Measurements from ENCODE around the gene TRIM24. TPM values are rescaled to one million over a fixed set of nuclear protein-coding genes. Genes with fewer than 3 reads are reported as not detected.
"Not testable (repeated sequence)": the region's sequence is repeated elsewhere in the genome, so short reads cannot be mapped to it uniquely, and the experiment has no call there.

Gene TRIM24
- total RNA-seq, 1 donor from 2014 or later: 17.3 TPM

DNA sequence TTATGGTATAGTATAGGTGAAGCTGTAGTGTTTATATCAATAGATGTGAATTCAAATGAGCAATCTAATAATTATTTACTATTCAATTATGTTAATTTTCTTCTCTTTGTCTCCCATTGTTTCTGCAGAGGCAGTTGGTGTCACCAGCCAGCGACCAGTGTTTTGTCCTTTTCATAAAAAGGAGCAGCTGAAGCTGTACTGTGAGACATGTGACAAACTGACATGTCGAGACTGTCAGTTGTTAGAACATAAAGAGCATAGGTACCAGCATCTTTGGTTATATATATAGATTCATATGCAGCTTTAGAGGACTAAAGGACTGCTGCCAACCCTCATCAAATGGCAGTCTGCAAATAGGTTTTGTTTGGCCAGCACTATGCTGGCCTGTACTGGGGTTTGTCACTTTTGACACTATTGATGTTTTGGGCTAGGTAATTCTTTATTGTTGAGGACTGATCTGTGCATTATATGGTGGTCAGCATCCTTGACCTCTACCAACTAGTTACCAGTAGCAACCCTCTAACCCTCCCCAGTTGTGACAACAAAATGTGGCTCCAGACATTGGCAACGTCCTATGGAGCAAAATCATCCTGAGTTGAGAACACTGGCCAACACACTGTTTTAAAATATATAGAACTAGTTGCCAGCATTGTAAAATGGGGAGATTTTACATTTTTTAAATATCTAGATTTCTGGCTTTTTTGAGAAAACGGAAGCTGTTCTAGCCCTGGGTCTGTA, 59.2 kb downstream of the TRIM24 start:
- peaks cover 8% of the 10 kb centered on the region for H3K9me3 Mint-ChIP-seq
- no peaks in the 10 kb centered on the region for H3K27me3 Mint-ChIP-seq
- H3K4me3 Mint-ChIP-seq: no peak overlapping the region
- DNase-seq: no peak
- no peaks in the 10 kb centered on the region for H3K4me1 Mint-ChIP-seq
- intact Hi-C loops (cut with micrococcal nuclease): no loop called here
- peaks cover 55% of the 10 kb centered on the region for H3K36me3 Mint-ChIP-seq (ENCODE audit: low read depth)
- no peak overlapping the region for H3K27ac Mint-ChIP-seq

DNA sequence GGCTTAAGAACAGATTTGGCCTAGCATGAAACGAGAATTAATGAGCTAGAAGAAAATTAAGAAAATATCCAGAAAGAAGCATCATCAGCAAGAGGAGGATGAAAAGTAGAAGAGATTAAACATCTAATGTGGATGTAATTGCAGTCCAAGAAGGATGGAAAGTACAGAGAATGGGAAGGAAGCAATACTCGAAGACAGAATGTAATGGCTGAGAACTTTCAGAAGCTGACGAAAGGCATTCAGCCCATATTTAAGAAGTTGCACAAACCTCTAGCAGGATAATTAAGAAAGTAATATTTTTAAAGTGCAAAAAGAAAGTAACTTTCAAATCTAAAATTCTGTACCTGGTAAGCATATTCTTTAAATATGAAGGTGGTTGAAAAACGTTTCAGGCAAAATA, 60.7 kb downstream of the TRIM24 start:
- no peak for DNase-seq
- Mint-ChIP-seq H3K27me3 (no peaks in the 10 kb centered on the region), H3K4me1 (no peaks in the 10 kb centered on the region), H3K4me3 (no peak overlapping the region), H3K27ac (no peak overlapping the region), H3K9me3 (peaks cover 10% of the 10 kb centered on the region), H3K36me3 (ENCODE audit: low read depth) (peaks cover 56% of the 10 kb centered on the region)
- intact Hi-C loops (cut with micrococcal nuclease): no loop called here

DNA sequence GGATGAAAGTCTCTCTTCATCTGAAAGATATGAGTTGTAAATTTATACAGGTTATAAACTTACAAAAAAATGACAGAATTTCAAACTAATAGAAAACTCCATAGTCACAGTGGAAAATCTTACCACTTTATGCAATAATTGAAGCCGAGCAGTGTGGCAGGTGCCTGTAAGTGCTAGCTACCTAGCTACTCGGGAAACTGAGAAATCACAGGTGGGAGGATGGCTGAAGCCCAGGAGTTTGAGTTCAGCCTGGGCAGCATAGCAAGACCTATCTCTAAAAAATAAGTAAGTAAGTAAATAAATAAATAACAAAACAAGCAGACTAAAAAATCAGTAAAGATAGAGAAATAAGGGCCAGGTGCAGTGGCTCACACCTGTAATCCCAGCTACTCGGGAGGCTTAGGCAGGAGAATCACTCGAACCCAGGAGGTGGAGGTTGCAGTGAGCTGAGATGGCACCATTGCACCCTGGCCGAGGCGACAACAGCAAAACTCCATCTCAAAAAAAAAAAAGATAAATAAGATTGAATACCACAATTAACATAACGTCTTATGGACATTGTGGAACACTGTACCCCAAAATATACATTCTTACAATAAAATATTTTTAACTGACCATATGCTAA, 61.9 kb downstream of the TRIM24 start:
- peaks cover 59% of the 10 kb centered on the region for H3K36me3 Mint-ChIP-seq (ENCODE audit: low read depth)

DNA sequence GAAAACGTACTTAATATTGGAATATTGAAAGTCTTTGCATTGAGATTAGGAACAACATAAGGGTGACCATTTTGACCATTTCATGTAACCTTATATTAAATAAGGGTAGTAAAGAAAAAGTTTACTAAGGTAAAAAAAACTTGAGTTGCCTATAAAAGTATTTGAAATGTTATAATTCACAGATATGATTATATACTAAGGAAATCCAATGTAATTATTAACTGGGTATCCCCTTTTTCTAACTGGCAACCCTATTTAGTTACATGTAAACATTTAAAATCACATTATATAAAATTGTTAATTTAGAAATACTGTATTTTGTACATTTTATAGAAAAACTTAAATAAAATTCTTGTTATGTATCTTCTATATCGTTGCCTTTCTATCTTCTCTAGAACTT, 64.2 kb downstream of the TRIM24 start:
- Mint-ChIP-seq H3K27ac (no peak overlapping the region), H3K27me3 (no peaks in the 10 kb centered on the region), H3K36me3 (ENCODE audit: low read depth) (peaks cover 62% of the 10 kb centered on the region), H3K4me3 (no peak overlapping the region), H3K4me1 (no peaks in the 10 kb centered on the region), H3K9me3 (peaks cover 25% of the 10 kb centered on the region)
- intact Hi-C loops (cut with micrococcal nuclease): no loop called here
- no peak for DNase-seq

More for the DNA sequence above, 61.9 kb downstream of the TRIM24 start:
- Mint-ChIP-seq H3K4me1 (no peaks in the 10 kb centered on the region), H3K27ac (no peak overlapping the region), H3K27me3 (no peaks in the 10 kb centered on the region), H3K9me3 (peaks cover 17% of the 10 kb centered on the region), H3K4me3 (no peak overlapping the region)
- no peak for DNase-seq
- intact Hi-C loops (cut with micrococcal nuclease): no loop called here

DNA sequence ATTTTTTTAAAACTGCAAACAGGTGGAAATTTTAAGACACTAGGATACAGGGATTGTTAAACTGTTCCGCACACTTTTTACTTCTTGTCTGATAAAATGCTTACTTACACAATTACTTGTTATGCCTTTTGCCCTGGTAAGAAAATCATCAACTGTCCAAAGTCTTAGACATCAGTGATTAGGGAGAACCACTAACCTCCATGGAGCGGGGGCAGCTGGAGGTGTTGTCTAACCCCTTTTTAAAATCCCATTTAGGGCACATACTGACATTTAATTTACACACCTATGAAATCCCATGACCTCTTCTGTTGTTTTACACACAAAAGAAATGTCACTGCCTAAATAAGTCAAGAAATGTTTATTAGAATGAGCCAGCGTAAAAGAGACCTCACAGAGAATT, 65.7 kb downstream of the TRIM24 start:
- Mint-ChIP-seq H3K27me3 (no peaks in the 10 kb centered on the region), H3K27ac (no peak overlapping the region), H3K4me1 (no peaks in the 10 kb centered on the region), H3K36me3 (ENCODE audit: low read depth) (peaks cover 58% of the 10 kb centered on the region), H3K4me3 (no peak overlapping the region), H3K9me3 (peaks cover 25% of the 10 kb centered on the region)
- no peak for DNase-seq
- intact Hi-C loops (cut with micrococcal nuclease): no loop called here

DNA sequence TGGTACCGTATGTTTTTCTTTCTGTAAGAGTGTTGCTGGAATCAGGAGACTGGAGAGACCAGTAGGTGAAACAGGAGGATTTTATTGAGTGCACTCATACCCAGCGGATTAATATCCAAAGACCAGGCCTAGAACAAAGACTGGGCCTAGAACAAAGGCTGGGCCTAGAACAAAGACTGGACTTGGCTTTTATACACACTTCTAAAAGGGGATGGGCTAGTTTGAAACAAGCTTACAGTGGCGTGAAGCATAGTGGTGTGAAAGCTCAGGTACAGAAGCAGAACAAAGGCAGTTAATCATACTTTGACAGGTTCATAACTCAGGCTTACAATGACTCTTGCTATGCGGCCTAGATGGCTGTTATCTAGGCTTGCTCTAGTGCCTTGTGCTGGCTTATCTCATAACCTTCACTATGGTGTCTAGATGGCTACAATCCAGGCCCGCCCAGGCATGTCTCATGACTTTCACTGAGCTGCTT, 67.7 kb downstream of the TRIM24 start:
- intact Hi-C loops (cut with micrococcal nuclease): no loop called here
- Mint-ChIP-seq H3K27me3 (no peaks in the 10 kb centered on the region), H3K9me3 (peaks cover 28% of the 10 kb centered on the region), H3K27ac (no peak overlapping the region), H3K4me1 (no peaks in the 10 kb centered on the region), H3K4me3 (no peak overlapping the region), H3K36me3 (ENCODE audit: low read depth) (peaks cover 67% of the 10 kb centered on the region)
- no peak for DNase-seq

DNA sequence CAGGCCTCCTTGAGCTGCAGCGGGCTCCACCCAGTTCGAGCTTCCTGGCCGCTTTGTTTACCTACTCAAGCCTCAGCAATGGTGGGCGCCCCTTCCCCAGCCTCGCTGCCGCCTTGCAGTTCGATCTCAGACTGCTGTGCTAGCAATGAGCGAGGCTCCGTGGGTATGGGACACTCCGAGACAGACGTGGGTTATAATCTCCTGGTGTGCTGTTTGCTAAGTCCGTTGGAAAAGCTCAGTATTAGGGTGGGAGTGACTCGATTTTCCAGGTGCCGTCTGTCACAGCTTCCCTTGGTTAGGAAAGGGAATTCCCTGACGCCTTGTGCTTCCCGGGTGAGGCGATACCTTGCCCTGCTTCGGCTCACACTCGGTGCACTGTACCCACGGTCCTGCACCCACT, 76.8 kb downstream of the TRIM24 start:
- intact Hi-C loops (cut with micrococcal nuclease); H3K4me1 Mint-ChIP-seq; DNase-seq; H3K4me3 Mint-ChIP-seq; H3K9me3 Mint-ChIP-seq; H3K27ac Mint-ChIP-seq; H3K27me3 Mint-ChIP-seq: not testable (repeated sequence)
- H3K36me3 Mint-ChIP-seq (ENCODE audit: low read depth): peaks cover 60% of the 10 kb centered on the region

DNA sequence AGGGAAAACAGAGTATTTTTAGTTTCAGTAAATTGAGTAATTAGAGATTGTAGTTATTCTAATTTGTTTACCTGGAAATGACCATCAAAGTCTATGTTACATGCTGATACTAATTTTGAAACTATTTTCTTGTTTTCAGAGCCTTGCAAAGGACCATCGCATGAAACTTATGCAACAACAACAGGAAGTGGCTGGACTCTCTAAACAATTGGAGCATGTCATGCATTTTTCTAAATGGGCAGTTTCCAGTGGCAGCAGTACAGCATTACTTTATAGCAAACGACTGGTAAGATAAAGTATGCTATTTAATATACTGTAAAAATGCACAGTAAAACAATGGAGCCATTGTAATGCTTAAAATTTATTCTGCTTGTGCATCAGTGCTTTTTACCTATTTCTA, 78.5 kb downstream of the TRIM24 start:
- no peaks in the 10 kb centered on the region for H3K27me3 Mint-ChIP-seq
- H3K27ac Mint-ChIP-seq: no peak overlapping the region
- H3K9me3 Mint-ChIP-seq: peaks cover 10% of the 10 kb centered on the region
- H3K4me3 Mint-ChIP-seq: no peak overlapping the region
- intact Hi-C loops (cut with micrococcal nuclease): no loop called here
- no peak for DNase-seq
- H3K4me1 Mint-ChIP-seq: peaks cover 5% of the 10 kb centered on the region
- peaks cover 56% of the 10 kb centered on the region for H3K36me3 Mint-ChIP-seq (ENCODE audit: low read depth)

DNA sequence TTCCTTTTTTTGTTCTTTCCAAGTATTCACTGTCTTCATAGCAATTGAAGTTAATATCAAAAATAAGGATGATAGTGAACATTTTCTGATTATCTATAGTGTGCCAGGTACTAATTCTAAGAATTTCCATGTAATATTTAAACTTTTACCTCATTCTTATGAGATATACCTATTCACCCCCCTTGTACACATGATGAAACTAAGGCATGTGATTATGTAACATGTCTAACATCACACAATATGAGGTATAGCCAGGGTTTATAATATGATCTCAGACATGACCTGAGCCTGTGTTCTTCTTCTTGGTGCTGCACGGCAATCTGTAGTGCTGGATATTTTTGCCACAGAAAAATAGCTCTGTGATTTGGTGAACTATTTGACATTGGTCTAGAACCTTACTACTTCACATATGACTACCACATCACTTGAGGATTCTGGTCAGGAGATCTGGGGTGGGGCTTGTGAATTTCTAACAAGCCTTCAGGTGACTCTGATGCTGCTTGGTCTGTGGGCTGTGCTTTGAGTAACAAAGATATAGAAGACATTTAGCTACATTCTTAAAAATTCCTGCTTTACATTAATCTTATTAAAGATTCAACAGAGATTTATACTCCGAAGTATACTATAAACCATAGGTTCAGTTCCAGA, 79.1 kb downstream of the TRIM24 start:
- Mint-ChIP-seq H3K27ac (no peak overlapping the region), H3K9me3 (peaks cover 10% of the 10 kb centered on the region), H3K36me3 (ENCODE audit: low read depth) (peaks cover 56% of the 10 kb centered on the region), H3K4me1 (peaks cover 5% of the 10 kb centered on the region), H3K27me3 (no peaks in the 10 kb centered on the region), H3K4me3 (no peak overlapping the region)
- no peak for DNase-seq
- intact Hi-C loops (cut with micrococcal nuclease): no loop called here

DNA sequence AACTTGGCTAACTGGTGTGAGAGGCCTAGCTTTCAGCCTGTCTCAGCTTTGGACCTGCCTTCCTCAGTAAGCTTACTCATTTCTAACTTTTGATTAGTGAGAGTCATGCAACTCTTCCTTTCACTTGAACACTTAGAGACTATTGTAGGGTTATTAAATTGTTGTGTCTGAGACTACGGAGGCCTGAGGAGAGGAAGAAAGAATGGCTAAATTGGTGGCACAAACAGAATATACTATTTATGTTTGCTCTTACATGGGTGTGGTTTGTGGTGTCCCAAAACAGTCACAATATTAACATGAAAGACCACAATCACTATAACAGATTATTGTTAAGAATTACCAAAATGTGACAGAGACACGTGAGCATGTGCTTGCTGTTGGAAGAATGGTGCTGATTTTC, 82.1 kb downstream of the TRIM24 start:
- intact Hi-C loops (cut with micrococcal nuclease): no loop called here
- peaks cover 30% of the 10 kb centered on the region for H3K9me3 Mint-ChIP-seq
- no peaks in the 10 kb centered on the region for H3K27me3 Mint-ChIP-seq
- H3K4me1 Mint-ChIP-seq: peaks cover 5% of the 10 kb centered on the region
- peaks cover 64% of the 10 kb centered on the region for H3K36me3 Mint-ChIP-seq (ENCODE audit: low read depth)
- H3K4me3 Mint-ChIP-seq: no peak overlapping the region
- no peak for DNase-seq
- peak overlapping the region; percentile 34 for H3K27ac Mint-ChIP-seq

DNA sequence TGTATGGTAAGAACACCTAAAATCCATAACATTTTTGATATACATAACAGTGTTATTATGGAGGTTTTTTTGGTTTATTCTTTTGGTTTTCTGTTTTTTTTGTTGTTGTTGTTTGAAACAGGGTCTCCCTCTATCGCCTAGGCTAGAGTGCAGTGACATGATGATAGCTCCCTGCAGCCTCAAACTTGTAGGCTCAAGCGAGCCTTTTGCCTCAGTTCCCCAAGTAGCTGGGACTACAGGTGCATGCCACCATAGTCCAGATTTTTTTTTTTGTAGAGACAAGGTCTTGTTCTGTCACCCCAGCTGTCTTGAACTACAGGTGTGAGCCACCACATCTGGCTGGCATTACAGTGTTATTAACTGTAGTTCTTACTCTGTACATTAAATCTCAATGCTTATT, 83.7 kb downstream of the TRIM24 start:
- Mint-ChIP-seq H3K36me3 (ENCODE audit: low read depth) (peaks cover 62% of the 10 kb centered on the region), H3K27ac (no peak overlapping the region), H3K4me3 (no peak overlapping the region), H3K27me3 (no peaks in the 10 kb centered on the region), H3K9me3 (peaks cover 31% of the 10 kb centered on the region), H3K4me1 (peaks cover 5% of the 10 kb centered on the region)
- DNase-seq: no peak
- intact Hi-C loops (cut with micrococcal nuclease): no loop called here

DNA sequence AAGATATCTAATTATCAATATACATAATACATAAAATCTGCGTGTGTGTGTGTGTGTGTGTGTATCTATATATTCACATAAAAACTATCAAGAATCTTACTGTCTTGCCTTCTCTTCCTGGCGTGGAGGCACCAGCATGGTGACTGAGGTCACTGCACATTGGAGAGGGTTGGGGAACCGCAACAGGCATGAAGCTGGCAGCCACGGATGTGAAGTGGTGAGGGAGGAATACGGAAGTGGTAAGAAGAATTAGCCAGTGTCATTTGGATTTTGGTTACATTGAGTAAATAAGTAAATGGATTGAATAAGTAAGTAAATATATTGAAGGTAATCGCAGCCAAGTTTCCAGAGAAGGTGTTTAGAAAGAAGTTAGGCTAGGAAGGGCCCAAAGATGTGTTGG, 85.1 kb downstream of the TRIM24 start:
- Mint-ChIP-seq H3K4me3 (no peak overlapping the region), H3K27me3 (no peaks in the 10 kb centered on the region), H3K9me3 (peaks cover 43% of the 10 kb centered on the region), H3K4me1 (peaks cover 9% of the 10 kb centered on the region), H3K27ac (no peak overlapping the region), H3K36me3 (ENCODE audit: low read depth) (peaks cover 65% of the 10 kb centered on the region)
- intact Hi-C loops (cut with micrococcal nuclease): no loop called here
- no peak for DNase-seq

DNA sequence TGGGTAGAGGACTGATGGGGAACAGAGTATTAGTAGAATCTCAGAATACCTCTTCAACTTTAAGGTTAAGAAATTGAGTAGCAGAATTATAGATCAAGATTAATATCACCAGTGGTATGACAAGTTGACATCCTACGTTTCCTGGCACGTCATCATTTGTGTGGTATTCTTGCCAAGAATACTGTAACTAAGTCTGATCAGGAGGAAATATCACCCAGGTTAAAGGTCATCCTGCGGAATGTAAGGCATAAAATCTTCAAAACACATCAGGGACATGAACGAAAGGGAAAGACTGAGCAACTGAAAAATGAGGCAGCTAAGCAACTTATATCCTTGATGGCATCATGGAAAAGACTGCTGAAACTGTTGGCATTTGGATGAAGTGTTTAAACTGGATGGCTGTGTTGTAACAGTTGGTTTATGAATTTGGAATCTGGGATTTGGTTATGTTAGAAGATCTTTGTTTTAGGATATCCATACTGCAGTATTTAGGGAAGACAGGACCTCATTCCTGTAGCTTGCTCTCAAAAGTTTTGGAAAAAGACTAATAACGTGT, 86.1 kb downstream of the TRIM24 start:
- H3K9me3 Mint-ChIP-seq: peaks cover 43% of the 10 kb centered on the region
- peaks cover 9% of the 10 kb centered on the region for H3K4me1 Mint-ChIP-seq
- DNase-seq: no peak
- intact Hi-C loops (cut with micrococcal nuclease): no loop called here
- H3K36me3 Mint-ChIP-seq (ENCODE audit: low read depth): peaks cover 66% of the 10 kb centered on the region
- no peaks in the 10 kb centered on the region for H3K27me3 Mint-ChIP-seq
- no peak overlapping the region for H3K27ac Mint-ChIP-seq
- no peak overlapping the region for H3K4me3 Mint-ChIP-seq

DNA sequence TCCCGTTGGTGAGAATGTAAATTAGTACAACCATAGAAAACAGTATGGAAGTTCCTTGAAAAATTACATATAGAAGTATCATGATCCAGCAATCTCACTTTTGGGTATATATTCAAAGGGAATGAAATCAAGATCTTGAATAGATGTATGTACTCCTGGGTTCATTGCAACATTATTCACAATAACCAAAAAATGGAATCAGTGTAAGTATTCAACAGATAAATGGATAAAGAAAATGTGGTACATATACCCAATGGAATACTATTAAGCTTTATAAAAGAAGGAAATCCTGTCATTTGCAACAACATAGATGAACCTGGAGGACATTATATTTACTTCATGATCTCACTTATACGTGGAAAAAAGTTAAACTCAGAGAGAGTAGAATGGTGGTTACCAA, 86.8 kb downstream of the TRIM24 start:
- DNase-seq: no peak
- Mint-ChIP-seq H3K4me3 (no peak overlapping the region), H3K36me3 (ENCODE audit: low read depth) (peaks cover 63% of the 10 kb centered on the region), H3K27me3 (no peaks in the 10 kb centered on the region), H3K9me3 (peaks cover 43% of the 10 kb centered on the region), H3K4me1 (peaks cover 9% of the 10 kb centered on the region), H3K27ac (no peak overlapping the region)
- intact Hi-C loops (cut with micrococcal nuclease): no loop called here
